ENCODE results near the gene CTRB1.
A peak's percentile ranks its signal among the peaks of the same experiment; 100 is the strongest.
"Not testable (repeated sequence)": the region's sequence is repeated elsewhere in the genome, so short reads cannot be mapped to it uniquely, and the experiment has no call there.

Gene CTRB1

DNA sequence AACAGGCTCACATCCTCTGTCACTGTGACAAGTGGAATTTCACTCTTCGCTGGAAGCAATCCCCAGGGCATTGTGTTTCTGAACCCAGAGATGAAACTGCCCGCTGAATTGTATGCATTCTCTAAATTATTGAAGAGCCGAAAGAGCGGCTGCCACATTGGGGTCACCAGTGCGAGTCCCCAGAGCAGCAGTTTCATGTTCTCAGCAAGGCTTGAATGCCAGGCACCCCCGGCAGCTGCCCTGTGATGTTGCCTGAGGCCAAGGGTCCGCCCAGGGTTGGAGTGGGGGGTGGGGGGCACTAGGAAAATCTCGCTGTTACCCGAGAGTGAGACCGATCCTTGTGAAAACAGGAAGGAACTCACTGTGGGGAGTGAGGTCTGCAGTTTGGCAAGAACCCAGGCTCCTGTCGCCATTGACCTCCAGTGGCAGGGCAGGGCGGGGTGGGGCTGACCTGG lies 53.3 kb downstream of the CTRB1 start:
- DNase-seq (ENCODE audit: low read depth) = peak; percentile 46
- peak overlapping the region; percentile 22 for H3K4me3 ChIP-seq (ENCODE audit: low read depth, low read length)
- TF ChIP-seq, protein P1, sequence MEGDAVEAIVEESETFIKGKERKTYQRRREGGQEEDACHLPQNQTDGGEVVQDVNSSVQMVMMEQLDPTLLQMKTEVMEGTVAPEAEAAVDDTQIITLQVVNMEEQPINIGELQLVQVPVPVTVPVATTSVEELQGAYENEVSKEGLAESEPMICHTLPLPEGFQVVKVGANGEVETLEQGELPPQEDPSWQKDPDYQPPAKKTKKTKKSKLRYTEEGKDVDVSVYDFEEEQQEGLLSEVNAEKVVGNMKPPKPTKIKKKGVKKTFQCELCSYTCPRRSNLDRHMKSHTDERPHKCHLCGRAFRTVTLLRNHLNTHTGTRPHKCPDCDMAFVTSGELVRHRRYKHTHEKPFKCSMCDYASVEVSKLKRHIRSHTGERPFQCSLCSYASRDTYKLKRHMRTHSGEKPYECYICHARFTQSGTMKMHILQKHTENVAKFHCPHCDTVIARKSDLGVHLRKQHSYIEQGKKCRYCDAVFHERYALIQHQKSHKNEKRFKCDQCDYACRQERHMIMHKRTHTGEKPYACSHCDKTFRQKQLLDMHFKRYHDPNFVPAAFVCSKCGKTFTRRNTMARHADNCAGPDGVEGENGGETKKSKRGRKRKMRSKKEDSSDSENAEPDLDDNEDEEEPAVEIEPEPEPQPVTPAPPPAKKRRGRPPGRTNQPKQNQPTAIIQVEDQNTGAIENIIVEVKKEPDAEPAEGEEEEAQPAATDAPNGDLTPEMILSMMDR (conservative IDR thresholded peaks at IDR 0.05; ENCODE audit: low read depth, low read length) = no peak

DNA sequence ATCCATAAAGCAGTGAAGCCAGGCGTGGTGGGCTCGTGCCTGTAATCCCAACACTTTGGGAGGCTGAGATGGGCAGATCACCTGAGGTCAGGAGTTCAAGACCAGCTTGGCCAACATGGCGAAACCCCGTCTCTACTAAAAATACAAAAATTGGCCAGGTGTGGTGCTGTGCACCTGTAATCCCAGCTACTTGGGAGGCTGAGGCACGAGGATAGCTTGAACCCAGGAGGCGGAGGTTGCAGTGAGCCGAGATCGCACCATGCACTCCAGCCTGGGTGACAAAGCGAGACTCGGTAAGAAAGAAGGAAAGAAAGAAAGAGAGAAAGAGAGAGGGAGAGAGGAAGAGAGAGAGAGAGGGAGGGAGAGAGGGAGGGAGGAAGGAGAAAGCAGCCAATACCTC lies 53.8 kb downstream of the CTRB1 start:
- not testable (repeated sequence) for H3K4me3 ChIP-seq (ENCODE audit: low read depth, low read length); DNase-seq (ENCODE audit: low read depth)

DNA sequence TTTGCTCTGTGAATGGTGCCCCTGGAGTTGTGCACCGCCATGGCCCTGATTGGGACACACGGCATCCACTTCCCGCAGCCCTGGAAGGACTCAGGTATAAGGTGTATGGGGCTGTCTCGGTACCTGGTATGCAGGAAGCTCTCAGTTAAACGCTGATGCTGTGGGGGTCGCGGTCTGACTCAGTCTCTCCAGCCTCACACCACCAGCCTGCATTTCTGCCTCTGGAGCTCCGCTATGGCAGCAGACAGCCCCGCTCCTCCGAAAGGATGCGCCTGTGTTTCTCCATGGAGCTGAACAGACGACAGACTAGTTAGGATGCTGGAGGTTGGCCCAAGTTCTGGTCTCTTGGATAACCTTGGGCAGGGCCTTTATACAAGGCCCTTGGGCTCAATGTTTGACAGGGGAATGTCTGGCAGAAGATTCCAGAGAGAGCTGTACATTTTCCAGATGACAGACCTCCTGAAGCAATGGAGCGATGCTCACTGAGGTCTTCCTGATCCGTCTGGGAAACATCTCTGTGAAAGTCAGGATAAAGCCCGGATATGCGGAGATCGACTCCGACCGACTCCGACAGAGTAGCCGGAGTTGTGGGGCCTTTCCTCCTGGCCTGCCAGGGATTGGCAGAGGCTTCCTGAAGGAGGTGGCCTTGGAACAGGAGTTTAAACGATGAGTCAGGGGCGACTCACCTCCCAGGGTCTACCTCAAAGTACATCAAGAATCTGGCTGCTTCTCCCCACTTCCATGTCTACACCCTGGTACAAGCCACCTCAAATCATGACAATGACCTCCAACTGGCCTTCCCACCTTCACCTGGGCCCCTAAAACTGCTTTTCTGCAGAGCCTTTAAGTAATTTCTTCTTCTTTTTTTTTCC lies 54.5 kb downstream of the CTRB1 start:
- H3K4me3 ChIP-seq (ENCODE audit: low read depth, low read length) = no peak overlapping the region
- no peak for DNase-seq (ENCODE audit: low read depth)
- TF ChIP-seq, protein P1 (conservative IDR thresholded peaks at IDR 0.05; ENCODE audit: low read depth, low read length) = no peak

All from choroid plexus epithelial cell (primary cell).